OCI-LY7 (cell line): Measurements from ENCODE around the gene DHCR7. TPM values are rescaled to one million over a fixed set of nuclear protein-coding genes. Genes with fewer than 3 reads are reported as not detected.

Source experiments
- BruUV-seq: library from RNA; stranded (reverse); fragments of 400-500 nt; replicated peaks from 2 replicates; lab custom pipeline; 2021; lab: Mats Ljungman, UMichigan
- CTCF ChIA-PET: fragments of 300-600 bp; sonication (Branson Sonifier 250); formaldehyde crosslinking; loops from one replicate; lab custom pipeline; 2022; ENCODE audit warnings: antibody characterized with exemption; ENCODE audit not compliant: unreplicated experiment; lab: Charles Lee
- POLR2A ChIA-PET: fragments of 300-600 bp; sonication (Branson Sonifier 250); formaldehyde crosslinking; loops from one replicate; lab custom pipeline; 2022; ENCODE audit warnings: antibody characterized with exemption; lab: Charles Lee
- DNase-seq: peaks from one replicate; pipeline ENCODE4 v3.0.0-alpha.2; 2015; ENCODE audit warnings: low spot score
- H2AFZ ChIP-seq: fragments of 200-600 bp; sonication (generic), shearing (Covaris generic); 2 replicates; pipeline ENCODE4 v1.6.1; 2014; ENCODE audit warnings: mild to moderate bottlenecking, antibody characterized with exemption, low read length, moderate library complexity
- H3K27ac ChIP-seq: fragments of 200-600 bp; sonication (generic); 2 replicates; pipeline ENCODE4 v1.5.1; 2014; ENCODE audit warnings: mixed run types, low read depth, mild to moderate bottlenecking, moderate library complexity, low read length, inconsistent platforms; ENCODE audit not compliant: poor library complexity, severe bottlenecking
- H3K36me3 ChIP-seq: fragments of 200-600 bp; sonication (generic); 2 replicates; pipeline ENCODE4 v1.6.1; 2014; ENCODE audit warnings: mild to moderate bottlenecking, antibody characterized with exemption, low read length, moderate library complexity, mixed read lengths; ENCODE audit not compliant: insufficient read depth
- H3K4me1 ChIP-seq: fragments of 200-600 bp; sonication (generic); 2 replicates; pipeline ENCODE4 v1.5.1; 2014; ENCODE audit warnings: mild to moderate bottlenecking, low read length; ENCODE audit not compliant: insufficient read depth, poor library complexity, severe bottlenecking
- H3K4me2 ChIP-seq: fragments of 200-600 bp; sonication (generic); 2 replicates; pipeline ENCODE4 v1.6.1; 2014; ENCODE audit warnings: mild to moderate bottlenecking, low read length
- H3K4me3 ChIP-seq: fragments of 200-600 bp; sonication (generic); 2 replicates; pipeline ENCODE4 v1.5.1; 2014; ENCODE audit warnings: mild to moderate bottlenecking, low read depth, low read length; ENCODE audit not compliant: poor library complexity, severe bottlenecking
- H3K79me2 ChIP-seq: fragments of 200-600 bp; sonication (generic); 2 replicates; pipeline ENCODE4 v1.6.1; 2016; ENCODE audit warnings: low read depth, mild to moderate bottlenecking, low read length, moderate library complexity, mixed read lengths; ENCODE audit not compliant: insufficient read depth
- H3K9me2 ChIP-seq: fragments of 200-600 bp; sonication (generic); 2 replicates; pipeline ENCODE4 v1.6.1; 2016; ENCODE audit warnings: mild to moderate bottlenecking, low read length, mixed read lengths; ENCODE audit not compliant: insufficient read depth
- H3K9me3 ChIP-seq: fragments of 200-600 bp; sonication (generic); 2 replicates; pipeline ENCODE4 v1.6.1; 2014; ENCODE audit warnings: mild to moderate bottlenecking, mixed run types, low read length, mixed read lengths
- H4K20me1 ChIP-seq: fragments of 200-600 bp; sonication (generic); 2 replicates; pipeline ENCODE4 v1.6.1; 2014; ENCODE audit warnings: mild to moderate bottlenecking, antibody characterized with exemption, low read length, moderate library complexity, mixed read lengths; ENCODE audit not compliant: insufficient read depth
- CTCF ChIP-seq: fragments of 200-600 bp; sonication (generic); conservative IDR thresholded peaks from 2 replicates; pipeline ENCODE4 v1.5.1; 2014; ENCODE audit warnings: mild to moderate bottlenecking, antibody characterized with exemption, low read length, moderate library complexity, mixed read lengths
- EZH2phosphoT487 ChIP-seq: fragments of 200-600 bp; sonication (generic); IDR thresholded peaks from 2 replicates; pipeline ENCODE4 v1.6.1; 2018; ENCODE audit warnings: low read depth, borderline replicate concordance, mild to moderate bottlenecking, mixed run types, antibody characterized with exemption, low read length, moderate library complexity, mixed read lengths
- intact Hi-C: fragments of 100-400 bp; cut with micrococcal nuclease; formaldehyde crosslinking; loops from one replicate; pipeline ENCODE4 v1.10.0; 2022; ENCODE audit not compliant: unreplicated experiment
- total RNA-seq, 2 experiments: library from RNA; depleted of rRNA in 1 of 2; stranded (reverse); fragments of >200 nt in 1 of 2; shearing (Covaris generic) in 1 of 2; gene quantifications; 2 replicates each; pipeline ENCODE4 v1.2.3, GENCODE V29; 2014 to 2022

The DHCR7 gene
- total RNA-seq, 2 experiments from 2014 or later, result 33.4 to 110 TPM

- ChIA-PET POLR2A (interaction anchor here (1.1 to 1.6 kb wide), 5 partner anchors 11 to 25 kb away, joined by 3 to 11 read pairs (median 6); no protein-coding TSS in a partner anchor), CTCF (interaction anchor here (0.8 to 1.4 kb wide), 6 partner anchors 10 to 24 kb away, joined by 3 to 5 read pairs (median 4); no protein-coding TSS in a partner anchor)
- no peak overlapping the region for H3K4me2 ChIP-seq
- H4K20me1 ChIP-seq, result no peaks in the 10 kb centered on the region
- no peak overlapping the region for H2AFZ ChIP-seq
- BruUV-seq, result no TSS peak
- H3K4me3 ChIP-seq, result no peak overlapping the region
- intact Hi-C loops, result loop anchor here (1.0 kb wide), 2 partner anchors 22 to 23 kb away; no protein-coding TSS in a partner anchor
- no peak for DNase-seq
- no peak for TF ChIP-seq EZH2phosphoT487
- H3K9me3 ChIP-seq, result no peaks in the 10 kb centered on the region
- H3K9me2 ChIP-seq, result no peaks in the 10 kb centered on the region
- H3K27ac ChIP-seq, result no peak overlapping the region
- H3K79me2 ChIP-seq, result no peaks in the 10 kb centered on the region
- H3K4me1 ChIP-seq, result peaks cover under 1% of the 10 kb centered on the region
- H3K36me3 ChIP-seq, result no peaks in the 10 kb centered on the region
These were observed 51.6 kb downstream of the DHCR7 start for GRCh38 chr11:71396548-71397123.

- no peaks in the 10 kb centered on the region for H3K79me2 ChIP-seq
- intact Hi-C loops, result no loop called here
- no peaks in the 10 kb centered on the region for H4K20me1 ChIP-seq
- CTCF ChIA-PET, result no interaction called here
- no peaks in the 10 kb centered on the region for H3K9me3 ChIP-seq
- H3K9me2 ChIP-seq, result no peaks in the 10 kb centered on the region
- H2AFZ ChIP-seq, result no peak overlapping the region
- H3K4me1 ChIP-seq, result peaks cover 5% of the 10 kb centered on the region
- BruUV-seq, result no TSS peak
- no peak for DNase-seq
- no peak overlapping the region for H3K4me3 ChIP-seq
- POLR2A ChIA-PET, result interaction anchor here (0.5 kb wide), 1 partner anchor 23 kb away, joined by 4 read pairs; no protein-coding TSS in a partner anchor
- no peak for TF ChIP-seq CTCF
- no peak for TF ChIP-seq EZH2phosphoT487
- H3K27ac ChIP-seq, result no peak overlapping the region
- H3K36me3 ChIP-seq, result no peaks in the 10 kb centered on the region
- no peak overlapping the region for H3K4me2 ChIP-seq
These were observed 52.4 kb downstream of the DHCR7 start for GRCh38 chr11:71395774-71396173.

GRCh38 chr11:71395263-71395560 is 53.0 kb downstream of the DHCR7 start:
- Histone ChIP-seq H2AFZ (no peak overlapping the region), H3K4me2 (no peak overlapping the region), H3K9me3 (no peaks in the 10 kb centered on the region), H3K4me1 (peaks cover 10% of the 10 kb centered on the region), H3K27ac (no peak overlapping the region), H3K9me2 (no peaks in the 10 kb centered on the region), H3K79me2 (no peaks in the 10 kb centered on the region), H3K36me3 (no peaks in the 10 kb centered on the region), H4K20me1 (no peaks in the 10 kb centered on the region), H3K4me3 (no peak overlapping the region)
- no peak for TF ChIP-seq CTCF
- TF ChIP-seq EZH2phosphoT487, result no peak
- no TSS peak for BruUV-seq
- intact Hi-C loops, result no loop called here
- ChIA-PET CTCF (no interaction called here), POLR2A (interaction anchor here (0.5 to 1.0 kb wide), 2 partner anchors 10 to 24 kb away, joined by 4 read pairs; no protein-coding TSS in a partner anchor)
- DNase-seq, result no peak
